ENCODE measurements around the gene LHX2. TPM values are rescaled to one million over a fixed set of nuclear protein-coding genes. Genes with fewer than 3 reads are reported as not detected.

LHX2 gene
- polyA plus RNA-seq, 1 of the 3 experiments (the other 2 are of a cell fraction): not detected

- CTCF ChIA-PET: interaction anchor here (4.1 kb wide), 1 partner anchor 11 kb away, joined by 47 read pairs; no protein-coding TSS in a partner anchor
These were observed 39.4 kb downstream of the LHX2 start for GRCh38 chr9:124050955-124051354.

GRCh38 chr9:124052401-124052800, 40.8 kb downstream of the LHX2 start:
- ChIA-PET POLR2A (no interaction called here), CTCF (interaction anchor here (1.1 to 4.1 kb wide), 3 partner anchors 10 to 541 kb away, joined by 3 to 47 read pairs (median 3); no protein-coding TSS in a partner anchor)
- Histone ChIP-seq H4K20me1 (ENCODE audit: insufficient read depth) (0 out of 2 replicates have a peak, but pooled peaks cover 3% of the 10 kb centered on the region), H3K4me2 (no peak overlapping the region), H3K27me3 (ENCODE audit: insufficient read depth) (no peaks in the 10 kb centered on the region; the same call in 1 of the 2 replicates), H3K79me2 (ENCODE audit: insufficient read depth) (no peaks in the 10 kb centered on the region), H3K36me3 (replicated peaks in 1 of 2; ENCODE audit: control insufficient read depth in 1 of 2, insufficient read depth in 2 of 2, low read length in 1 of 2) (no peaks in the 10 kb centered on the region), H3K4me3 (ENCODE audit: low read depth in 2 of 2, low read length in 1 of 2) (no peak overlapping the region), H3K27ac (ENCODE audit: low read depth in 2 of 2, low read length in 1 of 2) (no peak overlapping the region), H3K9me3 (no peaks in the 10 kb centered on the region), H3F3A (replicated peaks; ENCODE audit: insufficient read depth) (peaks cover 4% of the 10 kb centered on the region), H3K9ac (no peak overlapping the region), H3K4me1 (ENCODE audit: control insufficient read depth in 1 of 2, insufficient read depth in 2 of 2, low read depth in 1 of 2, low read length in 1 of 2) (no peaks in the 10 kb centered on the region), H3K9me2 (no peaks in the 10 kb centered on the region), H2AFZ (ENCODE audit: low read depth) (no peak overlapping the region)
- no peak for TF ChIP-seq FOXJ3 (CRISPR knock-in tag; IDR thresholded peaks at IDR 0.05)
- DNase-seq: no peak
- 70% methylated on average over 5 of the region's 5 CpGs for WGBS (ENCODE audit: low lambda C conversion rate)

More at GRCh38 chr9:124050955-124051354, 39.4 kb downstream of the LHX2 start:
- Histone ChIP-seq H3F3A (replicated peaks; ENCODE audit: insufficient read depth) (peaks cover 4% of the 10 kb centered on the region), H3K9ac (no peak overlapping the region), H3K9me2 (no peaks in the 10 kb centered on the region), H3K27ac (ENCODE audit: low read depth in 2 of 2, low read length in 1 of 2) (no peak overlapping the region), H3K79me2 (ENCODE audit: insufficient read depth) (no peaks in the 10 kb centered on the region), H2AFZ (ENCODE audit: low read depth) (no peak overlapping the region), H3K36me3 (replicated peaks in 1 of 2; ENCODE audit: control insufficient read depth in 1 of 2, insufficient read depth in 2 of 2, low read length in 1 of 2) (no peaks in the 10 kb centered on the region), H3K4me1 (ENCODE audit: control insufficient read depth in 1 of 2, insufficient read depth in 2 of 2, low read depth in 1 of 2, low read length in 1 of 2) (peaks cover 0 to under 1% of the 10 kb centered on the region in 2 experiments; a peak in 1 of 4 replicates), H3K9me3 (no peaks in the 10 kb centered on the region), H3K4me2 (no peak overlapping the region), H4K20me1 (ENCODE audit: insufficient read depth) (0 out of 2 replicates have a peak, but pooled peaks cover 3% of the 10 kb centered on the region), H3K4me3 (ENCODE audit: low read depth in 2 of 2, low read length in 1 of 2) (no peak overlapping the region), H3K27me3 (ENCODE audit: insufficient read depth) (peaks cover 6% of the 10 kb centered on the region; the same call in 1 of the 2 replicates)
- no peak for TF ChIP-seq PBX3 (IDR thresholded peaks at IDR 0.05)
- DNase-seq: no peak
- POLR2A ChIA-PET: interaction anchor here (0.6 kb wide), 1 partner anchor 1770 kb away, joined by 3 read pairs; no protein-coding TSS in a partner anchor
- 50% methylated on average over 1 of the region's 1 CpG for WGBS (ENCODE audit: low lambda C conversion rate)

- Histone ChIP-seq H3K9me2 (no peaks in the 10 kb centered on the region), H2AFZ (ENCODE audit: low read depth) (no peak overlapping the region), H3K27me3 (ENCODE audit: insufficient read depth) (peaks cover 12% of the 10 kb centered on the region; the same call in 1 of the 2 replicates), H4K20me1 (ENCODE audit: insufficient read depth) (0 out of 2 replicates have a peak, but pooled peaks cover 3% of the 10 kb centered on the region), H3K9ac (no peak overlapping the region), H3K4me3 (ENCODE audit: low read depth in 2 of 2, low read length in 1 of 2) (no peak overlapping the region), H3K27ac (ENCODE audit: low read depth in 2 of 2, low read length in 1 of 2) (no peak overlapping the region), H3K79me2 (ENCODE audit: insufficient read depth) (no peaks in the 10 kb centered on the region), H3K9me3 (no peaks in the 10 kb centered on the region), H3F3A (replicated peaks; ENCODE audit: insufficient read depth) (peaks cover 4% of the 10 kb centered on the region), H3K36me3 (replicated peaks in 1 of 2; ENCODE audit: control insufficient read depth in 1 of 2, insufficient read depth in 2 of 2, low read length in 1 of 2) (no peaks in the 10 kb centered on the region), H3K4me1 (ENCODE audit: control insufficient read depth in 1 of 2, insufficient read depth in 2 of 2, low read depth in 1 of 2, low read length in 1 of 2) (no peaks in the 10 kb centered on the region), H3K4me2 (no peak overlapping the region)
- 56% methylated on average over 5 of the region's 7 CpGs for WGBS (ENCODE audit: low lambda C conversion rate)
- ChIA-PET POLR2A (no interaction called here), CTCF (interaction anchor here (0.7 to 3.1 kb wide), 3 partner anchors 13 to 39 kb away, joined by 3 to 16 read pairs (median 3); no protein-coding TSS in a partner anchor)
- TF ChIP-seq TAF1 (IDR thresholded peaks at IDR 0.05; ENCODE audit: borderline replicate concordance, low read depth, low read length): no peak
- TF ChIP-seq RAD21 (IDR thresholded peaks at IDR 0.05; ENCODE audit: low read length): no peak
- TF ChIP-seq PBX3 (IDR thresholded peaks at IDR 0.05): peak; percentile 16; the same call in 1 of the 2 replicates
- peak; percentile 22; the same call in 1 of the 2 replicates for TF ChIP-seq JUND (IDR thresholded peaks at IDR 0.05)
- TF ChIP-seq TEAD4 (IDR thresholded peaks at IDR 0.05; ENCODE audit: borderline replicate concordance, insufficient read depth): no peak
- no peak for TF ChIP-seq CTCF (IDR thresholded peaks at IDR 0.05)
- peak; percentile 65; the same call in 1 of the 2 replicates for TF ChIP-seq FOSL2 (IDR thresholded peaks at IDR 0.05; ENCODE audit: borderline replicate concordance, low read depth)
- TF ChIP-seq TCF12 (IDR thresholded peaks at IDR 0.05): 0 out of 2 replicates have a peak, but pooled peaks have one; percentile 31
- TF ChIP-seq GABPA (IDR thresholded peaks at IDR 0.05; ENCODE audit: low read depth): no peak
- no peak for DNase-seq
These were observed 43.1 kb downstream of the LHX2 start for GRCh38 chr9:124054582-124055227.
